Ramos (cell line): ENCODE results near the gene PPM1L.
"Not testable (repeated sequence)": the region's sequence is repeated elsewhere in the genome, so short reads cannot be mapped to it uniquely, and the experiment has no call there.

Experiments
- in situ Hi-C: fragments of 300-500 bp; cut with MboI; formaldehyde crosslinking; loops from one replicate; pipeline ENCODE4 v1.14.3; 2022; ENCODE audit warnings: low sequenced_read_pairs; ENCODE audit not compliant: unreplicated experiment

The PPM1L gene

GRCh38 chr3:160755776-160756304, at the start of gene PPM1L:
PPM1L (plus strand) TSS chr3:160756231.
- in situ Hi-C loops: no loop called here

DNA sequence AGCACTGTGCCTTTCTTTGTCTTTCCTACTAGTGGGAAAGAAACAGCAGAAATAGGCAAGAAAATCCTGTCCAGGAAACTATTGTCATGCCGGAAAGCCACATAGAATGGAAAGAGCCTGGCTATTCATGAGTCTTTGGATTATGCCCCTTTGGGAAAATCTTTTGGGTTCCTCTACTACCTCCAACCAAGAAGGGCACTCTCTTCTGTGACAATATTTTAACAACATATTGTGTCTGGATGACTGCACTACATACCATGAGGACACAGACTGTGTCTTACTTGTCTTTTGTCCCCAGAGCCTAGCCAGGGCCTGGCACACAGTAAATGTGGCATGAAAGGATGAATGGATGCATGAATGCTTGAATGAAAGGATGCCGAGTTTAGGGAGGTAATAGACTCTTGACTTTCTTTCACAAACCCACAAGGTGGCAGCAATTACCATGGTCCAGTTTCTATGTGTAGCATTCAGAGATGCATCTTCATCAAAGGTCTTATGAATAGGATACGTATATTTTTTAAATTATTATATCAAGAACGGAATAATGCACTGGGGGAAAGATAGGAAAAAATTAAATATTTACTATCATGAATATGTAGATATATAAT, 48.7 kb upstream of the PPM1L start:
- in situ Hi-C loops: no loop called here

DNA sequence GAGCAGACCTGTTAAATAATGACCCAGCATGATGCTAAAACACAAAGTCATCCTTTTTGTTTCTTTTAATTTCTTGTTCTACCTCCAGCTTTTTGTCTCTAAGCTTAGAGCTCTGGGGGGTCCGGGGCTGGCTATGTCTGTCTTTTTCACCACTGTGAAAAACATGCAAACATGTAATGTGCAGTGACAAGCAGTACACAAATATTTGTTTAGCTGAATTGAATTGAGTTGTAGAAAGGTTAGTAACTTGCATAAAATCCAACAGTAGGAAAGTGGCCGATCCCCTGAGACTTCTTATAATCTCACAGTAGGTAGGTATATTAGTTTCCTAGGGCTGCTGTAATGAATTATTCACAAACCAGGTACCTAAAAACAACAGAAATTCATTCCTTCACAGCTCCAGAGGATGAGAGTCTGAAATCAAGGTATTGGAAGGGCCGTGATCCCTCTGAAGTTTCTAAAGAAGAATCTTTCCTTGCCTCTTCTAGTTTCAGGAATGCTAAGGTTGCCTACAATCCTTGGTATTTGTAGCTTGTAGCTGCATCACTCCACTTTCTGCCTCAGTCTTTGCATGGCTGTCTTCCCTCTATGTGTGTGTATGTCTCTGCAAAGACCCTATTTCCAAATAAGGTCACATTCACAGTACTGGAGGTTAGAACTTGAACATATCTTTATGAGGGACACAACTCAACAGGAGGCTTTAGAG, 46.4 kb upstream of the PPM1L start:
- in situ Hi-C loops: no loop called here

GRCh38 chr3:160713144-160713543, 42.9 kb upstream of the PPM1L start:
- in situ Hi-C loops: not testable (repeated sequence)

GRCh38 chr3:160719710-160720109, 36.3 kb upstream of the PPM1L start:
- in situ Hi-C loops: no loop called here

DNA sequence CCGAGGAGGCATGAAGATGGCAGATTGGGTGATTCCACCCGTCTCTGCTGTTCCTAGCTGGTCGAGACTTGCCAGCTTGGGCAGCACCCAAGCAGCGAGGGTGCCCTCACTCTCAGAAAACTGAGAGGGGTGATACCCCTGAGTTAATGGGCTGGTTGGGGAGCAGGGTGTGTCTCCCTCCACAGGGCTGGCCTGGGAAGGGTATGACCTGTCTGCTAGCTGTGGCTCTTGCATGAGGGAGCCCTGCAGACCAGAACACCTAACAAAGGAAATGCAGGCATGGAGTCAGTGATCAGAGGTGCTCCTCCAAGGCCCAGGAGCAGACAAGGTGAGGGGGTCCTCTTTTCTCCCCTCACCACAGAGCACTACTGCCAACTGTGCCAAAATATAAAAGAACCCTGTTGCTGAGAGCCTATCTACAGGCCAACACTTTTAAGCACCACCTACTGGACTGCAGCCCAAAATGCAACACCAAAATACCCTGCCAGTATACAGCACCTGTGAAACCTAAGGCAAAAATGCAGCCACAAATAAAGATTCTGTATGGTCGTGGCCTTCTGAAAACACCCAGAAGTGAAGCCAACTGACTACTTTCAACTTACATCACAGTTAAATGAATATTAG, 35.8 kb upstream of the PPM1L start:
- in situ Hi-C loops: no loop called here

- in situ Hi-C loops: no loop called here
Measured at GRCh38 chr3:160722331-160722730, 33.7 kb upstream of the PPM1L start.

- in situ Hi-C loops: no loop called here
Measured at GRCh38 chr3:160725338-160725737, 30.7 kb upstream of the PPM1L start.

- in situ Hi-C loops: no loop called here
Measured at GRCh38 chr3:160735826-160736225, 20.2 kb upstream of the PPM1L start.

- in situ Hi-C loops: no loop called here
Measured at GRCh38 chr3:160738048-160738447, 18.0 kb upstream of the PPM1L start.

DNA sequence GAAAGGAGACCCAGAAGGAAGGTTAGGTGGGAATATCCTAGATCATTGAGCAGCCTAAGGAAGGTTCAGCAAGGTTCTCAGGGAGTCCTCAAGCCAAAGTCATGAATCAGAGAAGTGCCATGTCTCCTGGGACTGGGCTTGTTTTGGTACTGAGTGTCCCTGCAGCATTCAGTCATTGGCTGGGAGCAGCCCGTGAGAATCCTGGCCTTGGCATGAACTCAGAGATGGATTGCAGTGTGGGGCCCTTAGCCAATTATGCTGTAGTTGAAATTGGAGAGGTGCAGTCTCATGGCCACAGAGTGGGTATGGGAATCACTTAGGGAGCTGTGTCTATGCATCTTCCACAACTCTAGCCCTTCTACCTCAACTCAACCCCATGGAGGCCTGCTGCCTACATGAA, 17.0 kb upstream of the PPM1L start:
- in situ Hi-C loops: no loop called here

GRCh38 chr3:160746976-160747375, 9.1 kb upstream of the PPM1L start:
- in situ Hi-C loops: no loop called here

DNA sequence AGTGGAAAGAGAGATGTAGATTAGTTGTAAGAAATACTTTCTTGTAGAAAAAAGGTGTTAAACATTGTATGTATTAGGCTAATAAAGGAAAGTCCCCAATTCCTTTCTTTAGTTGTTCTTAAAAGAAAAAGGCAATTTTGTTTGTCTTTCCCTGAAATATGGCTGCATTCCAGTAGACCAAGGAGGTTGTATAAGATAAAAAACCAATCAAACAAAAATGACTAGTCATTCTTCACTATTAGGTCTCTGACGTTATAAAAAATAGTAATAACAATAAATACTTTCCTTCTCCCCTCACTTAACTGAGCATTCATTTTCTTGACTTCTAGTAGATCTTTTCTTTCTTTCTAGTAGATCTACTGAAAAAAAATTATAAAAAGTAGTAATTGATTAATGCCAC, 8.6 kb upstream of the PPM1L start:
- in situ Hi-C loops: no loop called here

GRCh38 chr3:160748231-160748630, 7.8 kb upstream of the PPM1L start:
- in situ Hi-C loops: no loop called here

- in situ Hi-C loops: no loop called here
Measured at GRCh38 chr3:160748787-160749186, 7.2 kb upstream of the PPM1L start.

DNA sequence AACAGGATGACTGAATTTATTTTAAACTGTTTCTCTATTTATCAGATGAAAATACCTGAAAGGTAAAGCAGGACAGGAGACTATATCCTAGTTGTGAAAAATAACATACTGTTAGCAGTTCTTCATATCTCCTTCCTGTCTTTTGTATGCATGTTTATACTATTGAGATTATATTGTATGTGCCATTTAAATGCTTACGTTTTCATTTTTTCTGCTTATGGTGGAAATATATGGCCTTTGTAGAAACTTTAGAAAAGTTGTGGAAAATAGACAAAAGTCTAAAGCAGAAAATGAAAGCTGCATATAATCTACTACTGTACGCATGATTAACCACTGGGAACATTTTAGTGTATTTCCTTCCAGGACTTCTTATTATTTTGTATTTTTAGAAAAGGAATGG, 2.1 kb upstream of the PPM1L start:
- in situ Hi-C loops: no loop called here

DNA sequence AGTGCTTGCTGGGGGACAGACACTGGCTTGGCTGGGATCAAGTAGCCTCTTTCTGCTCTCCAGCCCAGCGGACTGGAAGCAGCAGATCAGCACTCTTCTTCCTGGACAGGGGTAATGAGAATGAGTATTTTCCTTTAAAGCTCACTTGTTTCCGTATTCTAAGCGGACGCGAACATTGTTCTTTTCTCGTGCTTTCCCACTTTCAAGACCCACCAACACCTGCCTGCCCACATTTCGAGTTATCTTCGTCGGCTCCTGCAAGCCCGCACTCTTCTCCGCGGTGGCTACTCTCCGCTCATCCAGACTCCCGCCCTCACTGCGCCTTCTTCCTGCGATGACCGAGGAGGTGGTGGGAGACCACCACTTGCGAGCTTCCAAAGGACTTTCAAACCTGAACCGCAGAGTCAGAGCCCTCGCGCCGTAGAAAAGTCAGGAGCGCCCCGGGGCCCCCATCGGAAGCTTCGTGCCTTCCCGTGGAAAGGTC, 1.6 kb upstream of the PPM1L start:
- in situ Hi-C loops: no loop called here

DNA sequence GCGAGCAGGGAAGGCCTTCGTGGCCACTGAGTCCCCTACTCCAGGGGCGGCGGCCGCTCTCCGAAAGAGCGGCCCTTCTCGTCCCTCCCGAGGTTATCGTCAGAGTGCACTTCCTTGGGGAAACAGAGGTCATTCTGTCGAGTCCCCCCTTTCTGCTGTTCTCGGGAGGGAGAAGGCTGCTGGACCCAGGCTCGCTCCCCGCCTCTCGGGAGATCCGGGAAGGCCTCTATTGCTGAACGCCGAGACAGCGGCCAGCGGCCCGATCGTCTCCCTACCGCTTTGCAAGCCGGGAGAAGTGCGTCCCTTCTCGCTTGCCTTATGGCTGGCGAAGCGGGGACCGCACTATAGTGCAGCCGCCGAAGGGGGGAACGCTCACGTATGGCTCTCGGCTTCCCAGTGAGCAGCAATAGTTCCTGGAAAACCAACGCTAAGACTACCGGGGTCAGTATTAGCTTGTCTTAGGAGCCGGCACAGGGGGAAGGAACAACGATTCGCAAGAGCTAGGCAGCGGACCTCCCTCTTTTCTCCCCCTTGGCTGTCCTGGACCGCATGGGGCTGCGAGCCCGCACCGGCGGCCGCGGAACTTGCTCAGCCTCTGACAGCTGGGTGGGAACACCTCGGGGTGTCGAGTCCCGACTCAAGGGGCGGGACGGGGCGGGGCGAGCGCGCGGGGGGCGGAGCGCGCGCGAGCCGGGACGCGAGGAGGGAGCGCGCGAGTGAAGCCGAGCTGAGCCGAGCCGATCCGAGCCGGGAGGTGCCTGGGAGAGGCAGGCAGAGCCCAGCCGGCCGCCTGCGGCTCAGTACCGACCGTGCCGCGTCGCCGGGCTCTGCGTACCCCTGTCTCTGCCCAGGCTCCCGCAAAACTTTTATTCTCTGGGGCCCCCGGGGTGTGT, 930 bp upstream of the PPM1L start:
- in situ Hi-C loops: no loop called here

DNA sequence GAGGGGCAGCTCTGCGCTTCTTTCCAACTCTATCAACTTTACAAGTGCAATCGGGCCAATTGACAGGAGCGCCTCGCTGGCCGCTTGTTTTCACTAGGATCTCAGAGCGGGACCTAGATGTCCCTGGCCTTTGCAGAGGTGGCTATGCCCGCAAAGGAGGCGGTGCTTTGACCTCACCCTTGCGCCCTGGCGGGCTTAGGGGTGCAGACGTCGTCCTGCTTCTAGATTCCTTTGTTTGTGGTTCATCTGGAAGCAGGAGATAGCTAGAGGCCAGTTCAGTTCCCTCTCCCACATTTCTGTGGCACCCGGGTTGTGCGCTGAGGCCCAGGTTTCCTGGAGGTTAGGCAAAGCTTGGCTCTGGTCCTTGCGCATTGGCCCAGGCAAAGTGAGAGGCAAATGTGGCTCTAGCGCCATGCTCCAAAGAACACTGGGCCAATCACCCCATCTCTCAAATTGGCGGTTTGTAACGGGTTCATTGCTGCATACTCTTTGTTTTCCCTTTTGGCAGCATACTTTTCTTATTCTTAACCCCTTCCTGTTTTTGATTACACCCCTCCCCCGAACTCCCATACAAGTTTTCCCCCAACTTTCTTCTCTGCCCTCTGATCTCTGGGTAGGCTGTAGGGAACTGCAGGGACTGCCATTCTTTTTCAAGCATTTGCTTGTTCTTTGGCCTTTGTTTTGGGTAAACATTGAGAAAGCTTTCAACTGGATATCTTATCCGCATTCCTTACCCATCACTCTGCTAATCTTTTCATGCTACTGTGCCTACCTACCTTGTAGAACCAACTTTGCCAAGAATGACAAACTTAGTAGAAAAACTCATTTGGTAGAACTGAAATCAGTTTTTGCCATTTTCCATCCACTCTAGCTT, 1.4 kb downstream of the PPM1L start:
- in situ Hi-C loops: no loop called here
